KG1 (cell line): ENCODE data around the gene USP48.
"Not testable (repeated sequence)": the region's sequence is repeated elsewhere in the genome, so short reads cannot be mapped to it uniquely, and the experiment has no call there.

ENCODE experiments used
- DNase-seq: peaks from one replicate; lab custom pipeline; 2025; lab: John Stamatoyannopoulos, UW

USP48 gene

GRCh38 chr1:21815724-21816321, 32.9 kb upstream of the USP48 start:
- DNase-seq = no peak

- no peak for DNase-seq
Measured at GRCh38 chr1:21814981-21815582, 32.1 kb upstream of the USP48 start.

- peak; percentile 67 for DNase-seq
Measured at GRCh38 chr1:21814241-21814918, 31.4 kb upstream of the USP48 start.

GRCh38 chr1:21813542-21813941, 30.6 kb upstream of the USP48 start:
- DNase-seq = no peak

- DNase-seq = no peak
Measured at GRCh38 chr1:21811875-21812305, 28.9 kb upstream of the USP48 start, which contains the start of gene LDLRAD2. TSS of gene LDLRAD2 (plus strand) at chr1:21812265. CDS start at chr1:21812452, 187 bp downstream.

GRCh38 chr1:21804536-21804935, 21.6 kb upstream of the USP48 start:
- no peak for DNase-seq

- DNase-seq = no peak
Measured at GRCh38 chr1:21801100-21801499, 18.2 kb upstream of the USP48 start.

- no peak for DNase-seq
Measured at GRCh38 chr1:21799730-21800129, 16.8 kb upstream of the USP48 start.

- no peak for DNase-seq
Measured at GRCh38 chr1:21795075-21795474, 12.1 kb upstream of the USP48 start.

GRCh38 chr1:21794656-21795055, 11.7 kb upstream of the USP48 start:
- no peak for DNase-seq

- DNase-seq = no peak
Measured at GRCh38 chr1:21793104-21793503, 10.2 kb upstream of the USP48 start.

GRCh38 chr1:21786640-21787039, 3.7 kb upstream of the USP48 start:
- DNase-seq = no peak

- not testable (repeated sequence) for DNase-seq
Measured at GRCh38 chr1:21785764-21786163, 2.8 kb upstream of the USP48 start.

GRCh38 chr1:21783679-21784603, 992 bp upstream of the USP48 start:
- no peak for DNase-seq

- DNase-seq = no peak
Measured at GRCh38 chr1:21782349-21782867, 541 bp downstream of the USP48 start.

GRCh38 chr1:21781815-21782348, 1.1 kb downstream of the USP48 start:
- no peak for DNase-seq

- DNase-seq = no peak
Measured at GRCh38 chr1:21779613-21780521, 3.1 kb downstream of the USP48 start.

GRCh38 chr1:21778405-21778727, 4.6 kb downstream of the USP48 start:
- no peak for DNase-seq

GRCh38 chr1:21776925-21777324, 6.0 kb downstream of the USP48 start:
- not testable (repeated sequence) for DNase-seq

- DNase-seq = no peak
Measured at GRCh38 chr1:21775985-21776562, 6.9 kb downstream of the USP48 start.

- DNase-seq = no peak
Measured at GRCh38 chr1:21775550-21775914, 7.4 kb downstream of the USP48 start.
